H9 (cell line): ENCODE data around the gene DCAF8. TPM values are rescaled to one million over a fixed set of nuclear protein-coding genes. Genes with fewer than 3 reads are reported as not detected.

Experiments used
- DNase-seq: peaks from one replicate; pipeline ENCODE4 v3.0.0-alpha.2; 2017
- H2AFZ ChIP-seq: one replicate; pipeline ENCODE4 v1.6.1; 2013; ENCODE audit warnings: mild to moderate bottlenecking, low read length, control low read depth, moderate library complexity
- H2AK5ac ChIP-seq: 2 replicates; pipeline ENCODE4 v1.6.1; 2013; ENCODE audit warnings: low read length, control low read depth, mixed read lengths; ENCODE audit not compliant: insufficient read length
- H2BK120ac ChIP-seq: one replicate; pipeline ENCODE4 v1.6.1; 2013; ENCODE audit warnings: low read depth, mild to moderate bottlenecking, low read length, control low read depth, inconsistent platforms; ENCODE audit not compliant: poor library complexity, severe bottlenecking
- H2BK12ac ChIP-seq: 2 replicates; pipeline ENCODE4 v1.6.1; 2013; ENCODE audit warnings: low read length, control low read depth, mixed read lengths, low read depth; ENCODE audit not compliant: insufficient read length
- H2BK15ac ChIP-seq: 2 replicates; pipeline ENCODE4 v1.6.1; 2013; ENCODE audit warnings: low read depth, low read length, control low read depth
- H2BK20ac ChIP-seq: one replicate; pipeline ENCODE4 v1.6.1; 2013; ENCODE audit warnings: low read depth, mild to moderate bottlenecking, low read length, control low read depth, inconsistent platforms; ENCODE audit not compliant: poor library complexity, severe bottlenecking
- H2BK5ac ChIP-seq: 2 replicates; pipeline ENCODE4 v1.6.1; 2013; ENCODE audit warnings: low read length, control low read depth, mixed read lengths; ENCODE audit not compliant: insufficient read length
- H3K14ac ChIP-seq: 2 replicates; pipeline ENCODE4 v1.6.1; 2013; ENCODE audit warnings: low read length, control low read depth; ENCODE audit not compliant: insufficient read depth
- H3K18ac ChIP-seq: 2 replicates; pipeline ENCODE4 v1.6.1; 2013; ENCODE audit warnings: low read depth, mild to moderate bottlenecking, mixed read lengths, low read length, control low read depth; ENCODE audit not compliant: insufficient read length
- H3K23ac ChIP-seq: 2 replicates; pipeline ENCODE4 v1.6.1; 2013; ENCODE audit warnings: low read length, control low read depth, mixed read lengths, low read depth; ENCODE audit not compliant: insufficient read length
- H3K23me2 ChIP-seq: 2 replicates; pipeline ENCODE4 v1.6.1; 2013; ENCODE audit warnings: low read depth, mild to moderate bottlenecking, mixed read lengths, low read length, control low read depth; ENCODE audit not compliant: insufficient read length, poor library complexity, severe bottlenecking
- H3K27ac ChIP-seq: 2 replicates; pipeline ENCODE4 v1.5.1; 2013; ENCODE audit warnings: low read length, control low read depth, mixed read lengths, low read depth; ENCODE audit not compliant: insufficient read length
- H3K27me3 ChIP-seq: 2 replicates; pipeline ENCODE4 v1.6.1; 2013; ENCODE audit warnings: low read length, control low read depth, inconsistent platforms; ENCODE audit not compliant: insufficient read depth
- H3K4ac ChIP-seq: 2 replicates; pipeline ENCODE4 v1.6.1; 2013; ENCODE audit warnings: low read depth, mild to moderate bottlenecking, control low read depth, inconsistent platforms, low read length, moderate library complexity
- H3K4me1 ChIP-seq: 2 replicates; pipeline ENCODE4 v1.6.1; 2013; ENCODE audit warnings: low read length, control low read depth, inconsistent platforms; ENCODE audit not compliant: insufficient read depth
- H3K4me2 ChIP-seq: 2 replicates; pipeline ENCODE4 v1.6.1; 2013; ENCODE audit warnings: low read length, control low read depth, mixed read lengths; ENCODE audit not compliant: insufficient read length, insufficient read depth
- H3K56ac ChIP-seq: 2 replicates; pipeline ENCODE4 v1.6.1; 2013; ENCODE audit warnings: low read depth, mild to moderate bottlenecking, mixed read lengths, low read length, control low read depth; ENCODE audit not compliant: insufficient read length
- H3K79me1 ChIP-seq: 2 replicates; pipeline ENCODE4 v1.6.1; 2013; ENCODE audit warnings: low read depth, mild to moderate bottlenecking, moderate library complexity, low read length, control low read depth, inconsistent platforms; ENCODE audit not compliant: insufficient read depth, poor library complexity, severe bottlenecking
- H3K79me2 ChIP-seq: 2 replicates; pipeline ENCODE4 v1.6.1; 2013; ENCODE audit warnings: low read length, control low read depth, inconsistent platforms; ENCODE audit not compliant: insufficient read depth
- H3K9ac ChIP-seq: 2 replicates; pipeline ENCODE4 v1.6.1; 2013; ENCODE audit warnings: low read length, control low read depth, mixed read lengths; ENCODE audit not compliant: insufficient read length; ENCODE audit errors: extremely low read depth
- H3K9me3 ChIP-seq: one replicate; pipeline ENCODE4 v1.6.1; 2013; ENCODE audit warnings: low read depth, low read length, inconsistent platforms; ENCODE audit not compliant: control insufficient read depth
- H3T11ph ChIP-seq: one replicate; pipeline ENCODE4 v1.6.1; 2013; ENCODE audit warnings: mild to moderate bottlenecking, low read length, control low read depth, inconsistent platforms
- H4K20me1 ChIP-seq: one replicate; pipeline ENCODE4 v1.6.1; 2013; ENCODE audit not compliant: control insufficient read depth, insufficient read length, insufficient read depth
- H4K5ac ChIP-seq: 2 replicates; pipeline ENCODE4 v1.6.1; 2013; ENCODE audit warnings: low read depth, mild to moderate bottlenecking, mixed read lengths, low read length, control low read depth; ENCODE audit not compliant: insufficient read length
- H4K8ac ChIP-seq: replicated peaks from 2 replicates; pipeline ENCODE4 v1.6.1; 2013; ENCODE audit warnings: low read length, control low read depth, mixed read lengths, low read depth; ENCODE audit not compliant: insufficient read length
- H4K91ac ChIP-seq: 2 replicates; pipeline ENCODE4 v1.6.1; 2013; ENCODE audit warnings: low read depth, mild to moderate bottlenecking, moderate library complexity, mixed read lengths, low read length, control low read depth; ENCODE audit not compliant: insufficient read length
- H3K27ac Mint-ChIP-seq, 3 experiments: 2 replicates in 2 of 3; 3 replicates in 1 of 3; pipeline ENCODE4 v1.8.0; 2020 to 2021; ENCODE audit warnings: mixed read lengths in 3 of 3, mild to moderate bottlenecking in 1 of 3, moderate library complexity in 1 of 3
- H3K27me3 Mint-ChIP-seq: 2 replicates; pipeline ENCODE4 v1.8.0; 2021; ENCODE audit warnings: low read depth, mild to moderate bottlenecking, moderate library complexity, mixed read lengths
- H3K36me3 Mint-ChIP-seq, 3 experiments: 2 replicates in 2 of 3; 3 replicates in 1 of 3; pipeline ENCODE4 v1.8.0; 2020 to 2021; ENCODE audit warnings: low read depth in 3 of 3, mixed read lengths in 3 of 3; ENCODE audit not compliant: insufficient read depth in 1 of 3
- H3K4me1 Mint-ChIP-seq, 2 experiments: 2 replicates each; pipeline ENCODE4 v1.8.0; 2020; ENCODE audit warnings: mixed read lengths in 2 of 2
- H3K4me3 Mint-ChIP-seq, 2 experiments: 2 replicates in 1 of 2; 3 replicates in 1 of 2; pipeline ENCODE4 v1.8.0; 2020 to 2021; ENCODE audit warnings: mild to moderate bottlenecking in 2 of 2, mixed read lengths in 2 of 2, moderate library complexity in 1 of 2
- H3K9me3 Mint-ChIP-seq, 2 experiments: 2 replicates in 1 of 2; 3 replicates in 1 of 2; pipeline ENCODE4 v1.8.0; 2020; ENCODE audit warnings: mild to moderate bottlenecking in 2 of 2, mixed read lengths in 2 of 2, moderate library complexity in 1 of 2
- CTCF ChIP-seq: fragments of 200-600 bp; sonication (generic); conservative IDR thresholded peaks from 3 replicates; pipeline ENCODE4 v1.8.0; 2021; ENCODE audit warnings: antibody characterized with exemption, mild to moderate bottlenecking
- WGBS: extraction: QIAGEN DNeasy Blood & Tissue Kit; methylation state at CpG from one replicate; pipeline ENCODE4 v1.1.7; 2013; ENCODE audit warnings: missing lambda C conversion rate, low lambda C conversion rate, mixed read lengths; ENCODE audit not compliant: insufficient read length; ENCODE audit errors: extremely low coverage; 5-methylcytosine and 5-hydroxymethylcytosine counted together
- total RNA-seq: library from RNA; stranded (reverse); gene quantifications from 2 replicates; pipeline ENCODE4 v1.2.1, GENCODE V29; 2021

The DCAF8 gene
- total RNA-seq, 1 experiment from 2014 or later = 106 TPM

GRCh38 chr1:160206036-160206389 lies 56.3 kb downstream of the DCAF8 start:
- peak overlapping the region; percentile 56 for H3K4me2 ChIP-seq
- no peak overlapping the region for H2AK5ac ChIP-seq
- no peaks in the 10 kb centered on the region for H3K79me1 ChIP-seq
- Mint-ChIP-seq H3K27me3 (no peaks in the 10 kb centered on the region), H3K27ac (peak overlapping the region in 2 of 3 experiments; percentile 20 to 71; a peak in 3 of 7 replicates), H3K4me3 (peak overlapping the region; percentile 91), H3K4me1 (peaks cover 57 to 59% of the 10 kb centered on the region in 2 experiments), H3K36me3 (peaks cover 4 to 40% (median 8%) of the 10 kb centered on the region in 3 experiments; a peak in 5 of 7 replicates), H3K9me3 (no peaks in the 10 kb centered on the region)
- H2BK120ac ChIP-seq = no peak overlapping the region
- no CpG with 5 or more reads among the region's 9 CpGs for WGBS
- H2BK15ac ChIP-seq = no peak overlapping the region
- H2AFZ ChIP-seq = no peak overlapping the region
- H3K9me3 ChIP-seq = no peaks in the 10 kb centered on the region
- no peak overlapping the region for H2BK12ac ChIP-seq
- H4K20me1 ChIP-seq = no peaks in the 10 kb centered on the region
- no peak overlapping the region for H3T11ph ChIP-seq
- H4K8ac ChIP-seq = no peak overlapping the region
- no peaks in the 10 kb centered on the region for H3K27me3 ChIP-seq
- no peak overlapping the region for H3K14ac ChIP-seq
- no peak overlapping the region for H4K5ac ChIP-seq
- no peak overlapping the region for H3K4ac ChIP-seq
- no peak overlapping the region for H2BK20ac ChIP-seq
- H3K4me1 ChIP-seq = peaks cover 24% of the 10 kb centered on the region; the same call in 1 of the 2 replicates
- H2BK5ac ChIP-seq = no peak overlapping the region
- no peak for TF ChIP-seq CTCF
- H3K79me2 ChIP-seq = no peaks in the 10 kb centered on the region
- no peak overlapping the region for H3K27ac ChIP-seq
- peaks cover 9% of the 10 kb centered on the region for H3K23me2 ChIP-seq
- peak overlapping the region; percentile 84 for H3K9ac ChIP-seq
- no peak overlapping the region for H4K91ac ChIP-seq
- H3K18ac ChIP-seq = no peak overlapping the region
- H3K23ac ChIP-seq = no peak overlapping the region
- no peak for DNase-seq
- H3K56ac ChIP-seq = no peak overlapping the region
